ENCODE data around the gene ADAM33.
A peak's percentile ranks its signal among the peaks of the same experiment; 100 is the strongest.

ADAM33 gene

GRCh38 chr20:3670945-3671344, 10.9 kb downstream of the ADAM33 start:
- no peak overlapping the region for H3K4me3 Mint-ChIP-seq
- H3K4me1 Mint-ChIP-seq: peaks cover 11% of the 10 kb centered on the region
- TF ChIP-seq CTCF (IDR thresholded peaks at IDR 0.05; ENCODE audit: unreplicated experiment in 3 of 3): no peak
- no peaks in the 10 kb centered on the region for H3K9me3 Mint-ChIP-seq
- H3K36me3 Mint-ChIP-seq (ENCODE audit: low read depth): no peaks in the 10 kb centered on the region
- peaks cover 34% of the 10 kb centered on the region for H3K27me3 Mint-ChIP-seq (ENCODE audit: low read depth)
- H3K27ac Mint-ChIP-seq: no peak overlapping the region

DNA sequence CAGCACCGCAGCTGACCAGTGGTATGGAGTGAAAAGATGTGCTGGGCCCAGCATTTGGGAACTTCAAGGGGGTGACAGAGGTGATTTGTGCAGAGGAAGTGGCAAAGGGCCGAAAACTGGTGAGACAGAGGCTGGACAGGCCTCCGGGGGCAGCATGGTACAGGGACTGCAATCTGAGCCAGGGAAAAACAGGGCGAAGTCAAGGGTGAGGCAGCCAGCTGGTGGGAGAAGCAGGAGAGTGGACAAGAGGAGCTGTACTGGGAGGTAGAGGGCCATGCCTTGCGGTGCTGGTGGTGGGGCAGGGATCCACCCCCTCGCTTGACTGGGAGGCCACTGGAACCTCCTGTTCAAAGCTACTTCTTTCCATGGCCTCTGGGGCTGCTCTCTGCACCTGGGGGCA, 11.3 kb downstream of the ADAM33 start:
- Mint-ChIP-seq H3K4me3 (no peak overlapping the region), H3K4me1 (peaks cover 14% of the 10 kb centered on the region), H3K27me3 (ENCODE audit: low read depth) (peaks cover 29% of the 10 kb centered on the region), H3K27ac (no peak overlapping the region), H3K36me3 (ENCODE audit: low read depth) (no peaks in the 10 kb centered on the region), H3K9me3 (no peaks in the 10 kb centered on the region)
- no peak for TF ChIP-seq CTCF (IDR thresholded peaks at IDR 0.05; ENCODE audit: unreplicated experiment in 3 of 3)

DNA sequence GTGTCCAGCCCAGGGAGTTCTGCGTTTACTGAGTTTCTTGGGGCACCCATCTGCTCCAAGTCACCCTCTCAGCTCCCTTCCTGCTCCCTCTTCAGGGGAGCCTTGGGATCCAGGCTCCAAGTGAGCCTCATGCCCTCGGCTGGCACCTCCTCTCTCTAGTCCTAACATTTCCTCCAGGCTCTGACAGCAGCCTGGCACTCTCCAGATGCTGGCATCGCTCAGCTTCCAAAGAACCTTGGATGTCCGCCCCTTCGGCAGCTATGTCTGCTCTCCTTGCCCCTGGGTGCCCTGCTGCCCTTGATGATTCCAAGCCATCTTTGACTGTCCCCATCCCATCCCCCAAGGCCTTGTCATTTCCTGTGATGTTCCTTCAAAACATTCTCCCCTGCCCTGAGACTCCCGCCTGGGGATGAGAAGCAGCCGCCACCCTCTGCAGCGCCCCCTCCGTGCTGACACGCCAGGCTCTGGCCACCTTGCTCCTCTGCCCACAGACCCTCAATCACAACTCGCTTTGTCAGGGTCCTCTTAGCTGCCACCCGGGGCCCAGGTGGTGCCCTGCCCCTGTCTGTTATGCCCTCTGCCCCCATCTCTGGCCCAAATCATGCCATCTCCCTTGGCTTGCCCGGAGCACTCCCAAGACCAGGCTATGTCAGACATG, 12.0 kb downstream of the ADAM33 start:
- Mint-ChIP-seq H3K9me3 (no peaks in the 10 kb centered on the region), H3K4me1 (peaks cover 19% of the 10 kb centered on the region), H3K27me3 (ENCODE audit: low read depth) (peaks cover 23% of the 10 kb centered on the region), H3K36me3 (ENCODE audit: low read depth) (no peaks in the 10 kb centered on the region), H3K27ac (peak overlapping the region in 1 of 3 experiments; percentile 57), H3K4me3 (no peak overlapping the region)
- TF ChIP-seq CTCF (IDR thresholded peaks at IDR 0.05; ENCODE audit: unreplicated experiment in 3 of 3): no peak

DNA sequence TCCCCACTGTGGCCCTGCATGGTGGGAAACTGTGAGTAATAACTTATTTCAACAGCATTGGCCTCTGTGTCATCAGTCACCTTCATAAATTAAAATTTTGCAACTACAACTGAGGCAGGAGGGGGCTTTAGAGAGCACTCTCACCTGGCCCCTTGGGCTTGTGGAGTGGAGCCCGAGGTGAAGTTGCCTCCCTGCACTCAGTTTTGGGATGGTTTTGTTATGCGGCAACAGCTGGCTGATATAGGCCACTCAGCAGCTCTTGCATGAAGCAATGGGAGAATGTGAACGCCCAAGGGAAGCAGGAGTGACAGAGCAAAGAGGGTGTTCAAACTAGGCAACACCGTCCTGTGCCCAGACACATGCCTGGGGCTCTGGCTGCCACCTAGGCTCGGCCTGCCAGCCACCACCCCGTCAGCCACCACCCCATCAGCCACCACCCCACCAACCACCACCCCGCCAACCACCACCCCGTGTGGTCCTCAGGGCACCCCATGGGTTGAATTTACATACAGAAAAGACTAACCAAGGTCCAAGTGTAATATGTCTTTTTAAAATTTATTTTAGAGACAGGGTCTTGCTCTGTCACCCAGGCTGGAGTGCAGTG, 14.3 kb downstream of the ADAM33 start:
- Mint-ChIP-seq H3K27me3 (ENCODE audit: low read depth) (peaks cover 28% of the 10 kb centered on the region), H3K4me3 (peak overlapping the region in 1 of 3 experiments; percentile 34), H3K27ac (no peak overlapping the region), H3K9me3 (no peaks in the 10 kb centered on the region), H3K36me3 (ENCODE audit: low read depth) (no peaks in the 10 kb centered on the region), H3K4me1 (peaks cover 27% of the 10 kb centered on the region)
- no peak for TF ChIP-seq CTCF (IDR thresholded peaks at IDR 0.05; ENCODE audit: unreplicated experiment in 3 of 3)

- TF ChIP-seq CTCF (IDR thresholded peaks at IDR 0.05; ENCODE audit: unreplicated experiment in 3 of 3): no peak
- Mint-ChIP-seq H3K4me3 (no peak overlapping the region), H3K27me3 (ENCODE audit: low read depth) (peaks cover 48% of the 10 kb centered on the region), H3K9me3 (no peaks in the 10 kb centered on the region), H3K27ac (no peak overlapping the region), H3K36me3 (ENCODE audit: low read depth) (no peaks in the 10 kb centered on the region), H3K4me1 (peaks cover 29% of the 10 kb centered on the region)
These were observed 18.0 kb downstream of the ADAM33 start for GRCh38 chr20:3663858-3664257.
